DOHH2 (cell line): ENCODE measurements around the gene ARHGEF5.
"Not testable (repeated sequence)": the region's sequence is repeated elsewhere in the genome, so short reads cannot be mapped to it uniquely, and the experiment has no call there.

ENCODE experiments used
- H3F3A ChIP-seq: fragments of 200-600 bp; sonication (generic), shearing (Covaris generic); 2 replicates; pipeline ENCODE4 v1.6.0; 2016; ENCODE audit warnings: antibody characterized with exemption, mild to moderate bottlenecking; ENCODE audit not compliant: control insufficient read depth, insufficient read depth
- H3K27ac ChIP-seq: fragments of 200-600 bp; sonication (generic); 2 replicates; pipeline ENCODE4 v1.5.1; 2014; ENCODE audit warnings: low read depth, mild to moderate bottlenecking, low read length, moderate library complexity
- H3K27me3 ChIP-seq: fragments of 200-600 bp; sonication (generic); 2 replicates; pipeline ENCODE4 v1.6.1; 2014; ENCODE audit warnings: mild to moderate bottlenecking, low read length, mixed read lengths; ENCODE audit not compliant: control insufficient read depth
- H3K36me3 ChIP-seq: fragments of 200-600 bp; sonication (generic); 2 replicates; pipeline ENCODE4 v1.6.1; 2014; ENCODE audit warnings: mild to moderate bottlenecking, low read length, moderate library complexity, mixed read lengths; ENCODE audit not compliant: control insufficient read depth
- H3K4me1 ChIP-seq: fragments of 200-600 bp; sonication (generic); 2 replicates; pipeline ENCODE4 v1.6.1; 2014; ENCODE audit warnings: mild to moderate bottlenecking, low read length, mixed read lengths; ENCODE audit not compliant: control insufficient read depth
- H3K4me2 ChIP-seq: fragments of 200-600 bp; sonication (generic); 2 replicates; pipeline ENCODE4 v1.6.0; 2014; ENCODE audit warnings: mild to moderate bottlenecking, low read length, moderate library complexity
- H3K4me3 ChIP-seq: fragments of 200-600 bp; sonication (generic); 2 replicates; pipeline ENCODE4 v1.5.1; 2014; ENCODE audit warnings: mild to moderate bottlenecking, low read length, mixed read lengths
- H3K79me2 ChIP-seq: fragments of 200-600 bp; sonication (generic); 2 replicates; pipeline ENCODE4 v1.6.1; 2014; ENCODE audit warnings: mild to moderate bottlenecking, low read length, mixed read lengths; ENCODE audit not compliant: control insufficient read depth
- H3K9me2 ChIP-seq: fragments of 200-600 bp; sonication (generic); replicated peaks from 2 replicates; pipeline ENCODE4 v1.6.1; 2014; ENCODE audit warnings: mild to moderate bottlenecking, low read length, mixed read lengths; ENCODE audit not compliant: control insufficient read depth
- H3K9me3 ChIP-seq: fragments of 200-600 bp; sonication (generic); 2 replicates; pipeline ENCODE4 v1.6.1; 2014; ENCODE audit warnings: antibody characterized with exemption, low read length, mixed read lengths; ENCODE audit not compliant: control insufficient read depth, insufficient read depth
- H4K20me1 ChIP-seq: fragments of 200-600 bp; sonication (generic); 2 replicates; pipeline ENCODE4 v1.6.0; 2014; ENCODE audit warnings: low read depth, mild to moderate bottlenecking, antibody characterized with exemption, low read length, moderate library complexity; ENCODE audit not compliant: control insufficient read depth, insufficient read depth

The ARHGEF5 gene

GRCh38 chr7:144355176-144355822, at the start of gene ARHGEF5:
ARHGEF5 (plus strand) TSS chr7:144355402; CDS start chr7:144362670, 7,268 bp downstream.
- not testable (repeated sequence) for H3K9me3 ChIP-seq, H3K27ac ChIP-seq, H4K20me1 ChIP-seq, H3K36me3 ChIP-seq, H3F3A ChIP-seq, H3K9me2 ChIP-seq, H3K4me1 ChIP-seq, H3K4me3 ChIP-seq, H3K4me2 ChIP-seq, H3K27me3 ChIP-seq, H3K79me2 ChIP-seq

GRCh38 chr7:144309702-144310101, 45.5 kb upstream of the ARHGEF5 start:
- H3K27me3 ChIP-seq, H3K79me2 ChIP-seq, H3K9me3 ChIP-seq, H3K4me2 ChIP-seq, H4K20me1 ChIP-seq, H3K36me3 ChIP-seq, H3K4me1 ChIP-seq, H3K9me2 ChIP-seq, H3K4me3 ChIP-seq, H3F3A ChIP-seq, H3K27ac ChIP-seq: not testable (repeated sequence)

GRCh38 chr7:144311218-144311617, 44.0 kb upstream of the ARHGEF5 start:
- not testable (repeated sequence) for H3K9me2 ChIP-seq, H3F3A ChIP-seq, H3K4me1 ChIP-seq, H3K27ac ChIP-seq, H3K79me2 ChIP-seq, H3K4me3 ChIP-seq, H3K9me3 ChIP-seq, H3K27me3 ChIP-seq, H4K20me1 ChIP-seq, H3K36me3 ChIP-seq, H3K4me2 ChIP-seq

- not testable (repeated sequence) for H4K20me1 ChIP-seq, H3K27ac ChIP-seq, H3K79me2 ChIP-seq
Measured at GRCh38 chr7:144311872-144312469, 43.2 kb upstream of the ARHGEF5 start, which contains the start of gene OR2A1. OR2A1 (plus strand) TSS chr7:144312419; CDS start chr7:144318125, 5,706 bp downstream.

GRCh38 chr7:144317537-144317936, 37.7 kb upstream of the ARHGEF5 start:
- H3K27me3 ChIP-seq, H3K4me1 ChIP-seq, H3F3A ChIP-seq, H3K79me2 ChIP-seq, H3K4me2 ChIP-seq, H3K4me3 ChIP-seq, H3K27ac ChIP-seq, H4K20me1 ChIP-seq, H3K36me3 ChIP-seq, H3K9me3 ChIP-seq, H3K9me2 ChIP-seq: not testable (repeated sequence)

More at GRCh38 chr7:144311872-144312469, 43.2 kb upstream of the ARHGEF5 start, which contains the start of gene OR2A1:
- H3F3A ChIP-seq, H3K9me3 ChIP-seq, H3K4me3 ChIP-seq, H3K27me3 ChIP-seq, H3K4me2 ChIP-seq, H3K36me3 ChIP-seq, H3K9me2 ChIP-seq, H3K4me1 ChIP-seq: not testable (repeated sequence)

GRCh38 chr7:144319547-144319946, 35.7 kb upstream of the ARHGEF5 start:
- H3K36me3 ChIP-seq, H3K4me2 ChIP-seq: not testable (repeated sequence)

GRCh38 chr7:144321677-144322206, 33.5 kb upstream of the ARHGEF5 start:
- H3K4me1 ChIP-seq, H3K27me3 ChIP-seq, H3K4me2 ChIP-seq, H3K27ac ChIP-seq, H3K4me3 ChIP-seq, H4K20me1 ChIP-seq, H3K9me2 ChIP-seq, H3K9me3 ChIP-seq, H3F3A ChIP-seq, H3K79me2 ChIP-seq, H3K36me3 ChIP-seq: not testable (repeated sequence)

More at GRCh38 chr7:144319547-144319946, 35.7 kb upstream of the ARHGEF5 start:
- not testable (repeated sequence) for H3F3A ChIP-seq, H3K27me3 ChIP-seq, H3K9me2 ChIP-seq, H3K79me2 ChIP-seq, H3K4me1 ChIP-seq, H3K27ac ChIP-seq, H3K9me3 ChIP-seq, H4K20me1 ChIP-seq, H3K4me3 ChIP-seq

GRCh38 chr7:144323359-144323758, 31.8 kb upstream of the ARHGEF5 start:
- not testable (repeated sequence) for H3K79me2 ChIP-seq, H3K36me3 ChIP-seq, H3K4me2 ChIP-seq, H3F3A ChIP-seq, H3K4me3 ChIP-seq, H3K27me3 ChIP-seq, H3K4me1 ChIP-seq, H3K9me3 ChIP-seq, H3K27ac ChIP-seq, H4K20me1 ChIP-seq, H3K9me2 ChIP-seq
